GM11168 (cell line): ENCODE data around the gene FBXL13.
"Not testable (repeated sequence)": the region's sequence is repeated elsewhere in the genome, so short reads cannot be mapped to it uniquely, and the experiment has no call there.

Experiments used
- in situ Hi-C: fragments of 300-500 bp; cut with MboI; formaldehyde crosslinking; loops from one replicate; pipeline ENCODE4 v1.12.0; 2022; ENCODE audit warnings: low sequenced_read_pairs; ENCODE audit not compliant: unreplicated experiment

FBXL13 gene

GRCh38 chr7:102794567-102794966, 280.0 kb downstream of the FBXL13 start:
- in situ Hi-C loops = not testable (repeated sequence)

- in situ Hi-C loops = not testable (repeated sequence)
These were observed 282.8 kb downstream of the FBXL13 start for GRCh38 chr7:102791831-102792230.

GRCh38 chr7:102791367-102791766, 283.2 kb downstream of the FBXL13 start:
- in situ Hi-C loops = not testable (repeated sequence)

- in situ Hi-C loops = not testable (repeated sequence)
These were observed 284.1 kb downstream of the FBXL13 start for GRCh38 chr7:102790364-102791100.

GRCh38 chr7:102788770-102789169, 285.8 kb downstream of the FBXL13 start:
- in situ Hi-C loops = not testable (repeated sequence)

GRCh38 chr7:102780926-102781325, 293.7 kb downstream of the FBXL13 start:
- in situ Hi-C loops = not testable (repeated sequence)

GRCh38 chr7:102778663-102779062, 295.9 kb downstream of the FBXL13 start:
- in situ Hi-C loops = not testable (repeated sequence)

GRCh38 chr7:102776217-102776616, 298.4 kb downstream of the FBXL13 start:
- in situ Hi-C loops = not testable (repeated sequence)

GRCh38 chr7:102770467-102770866, 304.1 kb downstream of the FBXL13 start:
- in situ Hi-C loops = not testable (repeated sequence)

- in situ Hi-C loops = loop anchor here (10.0 kb wide), 1 partner anchor 295 kb away; no protein-coding TSS in a partner anchor
These were observed 304.9 kb downstream of the FBXL13 start for GRCh38 chr7:102769657-102770192.

GRCh38 chr7:102763295-102763905, 311.2 kb downstream of the FBXL13 start:
- in situ Hi-C loops = loop anchor here (10.0 kb wide), 1 partner anchor 301 kb away; no protein-coding TSS in a partner anchor
